Head of caudate nucleus (tissue), 42 donors: Measurements from ENCODE around the gene ODAPH.
"Not testable (repeated sequence)": the region's sequence is repeated elsewhere in the genome, so short reads cannot be mapped to it uniquely, and the experiment has no call there.

Experiments used
- DNase-seq, 42 donors: peaks; one replicate each; pipeline versions ENCODE4 v3.0.0 to v3.0.0-alpha.2; 2020 to 2021; ENCODE audit warnings: mixed read lengths in 7 of 42
- intact Hi-C: fragments of 100-400 bp; cut with DNase I; formaldehyde crosslinking; loops from one replicate; pipeline ENCODE4 v1.15.0; 2022

The ODAPH gene

GRCh38 chr4:75555294-75556164 is at the start of gene ODAPH:
ODAPH (plus strand) TSS chr4:75556066; CDS start chr4:75556083, 17 bp downstream.
- intact Hi-C loops: no loop called here

DNA sequence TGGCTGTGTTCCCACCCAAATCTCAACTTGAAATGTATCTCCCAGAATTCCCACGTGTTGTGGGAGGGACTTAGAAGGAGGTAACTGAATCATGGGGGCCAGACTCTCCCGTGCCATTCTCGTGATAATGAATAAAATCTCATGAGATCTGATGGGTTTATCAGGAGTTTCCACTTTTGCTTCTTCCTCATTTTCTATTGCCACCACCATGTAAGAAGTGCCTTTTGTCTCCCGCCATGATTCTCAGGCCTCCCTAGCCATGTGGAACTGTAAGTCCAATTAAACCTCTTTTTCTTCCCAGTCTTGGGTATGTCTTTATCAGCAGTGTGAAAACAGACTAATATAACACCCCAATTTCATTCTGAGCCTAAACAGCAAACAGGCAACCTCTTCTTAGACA is 46.3 kb upstream of the ODAPH start:
- DNase-seq, intact Hi-C loops: not testable (repeated sequence)

More at GRCh38 chr4:75555294-75556164, at the start of gene ODAPH:
- no peak for DNase-seq

- no peak for DNase-seq
- intact Hi-C loops: no loop called here
Observed at GRCh38 chr4:75511841-75512240, 44.0 kb upstream of the ODAPH start.

GRCh38 chr4:75512386-75513211 is 43.3 kb upstream of the ODAPH start:
- intact Hi-C loops: no loop called here
- DNase-seq: no peak

- peak in 8 of 42 donors; percentile 5 to 40 (median 10) for DNase-seq
- intact Hi-C loops: no loop called here
Observed at GRCh38 chr4:75513526-75514130, 42.2 kb upstream of the ODAPH start.

- intact Hi-C loops: no loop called here
- DNase-seq: peak; percentile 93 to 99 (median 97)
Observed at GRCh38 chr4:75514131-75514948, 41.5 kb upstream of the ODAPH start, which contains the start of the genes RCHY1 and THAP6. RCHY1 (minus strand) TSS chr4:75514403; CDS start chr4:75514286, 117 bp downstream. THAP6 (plus strand) TSS chr4:75514473; CDS start chr4:75515453, 980 bp downstream.

DNA sequence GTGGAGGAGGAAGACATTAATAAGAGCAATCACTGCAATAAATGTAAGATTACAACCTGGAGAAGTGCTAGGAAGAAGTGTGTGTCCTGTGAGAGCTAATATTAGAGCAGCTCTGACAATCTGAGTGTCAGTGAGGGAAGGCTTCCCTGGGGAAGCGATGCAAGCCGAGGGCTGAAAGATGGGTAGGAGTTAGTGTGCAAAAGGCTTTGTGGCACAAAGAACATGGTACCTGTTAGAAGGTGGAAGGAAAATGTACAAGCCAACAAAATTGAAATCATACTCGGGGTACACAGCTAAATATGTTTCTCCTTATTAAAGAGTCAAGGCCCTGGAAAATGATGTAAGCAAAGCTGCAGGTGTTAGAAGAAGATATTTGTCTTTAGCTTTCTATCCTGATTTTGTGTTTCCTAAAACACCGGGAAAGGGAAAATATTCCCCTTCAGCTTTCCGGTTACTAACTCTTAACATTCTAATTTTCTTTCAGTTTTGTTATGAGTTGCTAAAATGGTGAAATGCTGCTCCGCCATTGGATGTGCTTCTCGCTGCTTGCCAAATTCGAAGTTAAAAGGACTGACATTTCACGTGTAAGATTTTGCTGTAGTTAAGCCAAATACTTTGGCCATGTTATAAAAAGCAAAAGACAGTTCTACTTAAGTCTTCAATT is 40.8 kb upstream of the ODAPH start:
- intact Hi-C loops: no loop called here
- peak in 11 of 42 donors; percentile 6 to 49 (median 19) for DNase-seq

- intact Hi-C loops: no loop called here
- DNase-seq: no peak
Observed at GRCh38 chr4:75516144-75516543, 39.7 kb upstream of the ODAPH start.

DNA sequence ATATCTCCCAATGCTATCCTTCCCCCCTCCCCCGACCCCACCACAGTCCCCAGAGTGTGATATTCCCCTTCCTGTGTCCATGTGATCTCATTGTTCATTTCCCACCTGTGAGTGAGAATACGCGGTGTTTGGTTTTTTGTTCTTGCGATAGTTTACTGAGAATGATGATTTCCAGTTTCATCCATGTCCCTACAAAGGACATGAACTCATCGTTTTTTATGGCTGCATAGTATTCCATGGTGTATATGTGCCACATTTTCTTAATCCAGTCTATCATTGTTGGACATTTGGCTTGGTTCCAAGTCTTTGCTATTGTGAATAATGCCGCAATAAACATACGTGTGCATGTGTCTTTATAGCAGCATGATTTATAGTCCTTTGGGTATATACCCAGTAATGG is 36.4 kb upstream of the ODAPH start:
- DNase-seq, intact Hi-C loops: not testable (repeated sequence)

GRCh38 chr4:75525086-75525485 is 30.8 kb upstream of the ODAPH start:
- intact Hi-C loops: no loop called here
- DNase-seq: no peak

GRCh38 chr4:75525910-75526309 is 30.0 kb upstream of the ODAPH start:
- DNase-seq: no peak
- intact Hi-C loops: no loop called here

- intact Hi-C loops: no loop called here
- DNase-seq: no peak
Observed at GRCh38 chr4:75527482-75527881, 28.4 kb upstream of the ODAPH start.

GRCh38 chr4:75530556-75531322 is 25.1 kb upstream of the ODAPH start:
- intact Hi-C loops: no loop called here
- DNase-seq: no peak

DNA sequence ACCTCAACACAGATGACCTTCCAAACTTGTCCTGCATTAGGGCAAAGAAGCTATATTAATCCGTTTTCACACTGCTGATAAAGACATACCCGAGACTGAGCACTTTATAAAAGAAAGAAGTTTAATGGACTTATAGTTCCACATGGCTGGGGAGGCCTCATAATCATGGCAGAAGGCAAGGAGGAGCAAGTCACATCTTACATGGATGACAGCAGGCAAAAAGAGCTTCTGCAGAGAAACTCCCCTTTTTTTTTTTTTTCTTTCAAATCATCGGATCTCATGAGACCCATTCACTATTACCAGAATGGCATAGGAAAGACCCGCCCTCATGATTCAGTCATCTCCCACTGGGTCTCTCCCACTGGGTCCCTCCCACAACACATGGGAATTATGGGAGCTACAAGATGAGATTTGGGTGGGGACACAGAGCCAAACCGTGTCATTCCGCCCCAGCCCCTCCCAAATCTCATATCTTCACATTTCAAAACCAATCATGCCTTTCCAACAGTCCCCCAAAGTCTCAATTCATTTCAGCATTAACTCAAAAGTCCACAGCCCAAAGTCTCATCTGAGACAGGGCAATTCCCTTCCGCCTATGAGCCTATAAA is 24.2 kb upstream of the ODAPH start:
- intact Hi-C loops: not testable (repeated sequence)

DNA sequence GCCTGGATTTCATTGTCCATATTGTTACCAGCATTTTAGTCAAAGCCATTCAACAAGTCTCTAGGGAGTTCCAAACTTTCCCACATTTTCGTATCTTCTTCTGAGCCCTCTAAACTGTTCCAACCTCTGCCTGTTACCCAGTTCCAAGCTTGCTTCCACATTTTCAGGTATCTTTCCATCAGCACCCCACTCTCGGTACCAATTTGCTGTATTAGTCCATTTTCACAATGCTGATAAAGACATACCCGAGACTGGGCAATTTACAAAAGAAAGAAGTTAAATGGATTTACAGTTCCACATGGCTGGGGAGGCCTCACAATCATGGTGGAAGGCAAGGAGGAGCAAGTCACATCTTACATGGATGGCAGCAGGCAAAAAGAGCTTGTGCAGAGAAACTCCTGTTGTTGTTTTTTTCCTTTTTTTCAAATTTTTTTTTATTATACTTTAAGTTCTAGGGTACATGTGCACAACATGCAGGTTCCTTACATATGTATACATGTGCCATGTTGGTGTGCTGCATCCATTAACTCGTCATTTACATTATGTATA is 22.5 kb upstream of the ODAPH start:
- intact Hi-C loops, DNase-seq: not testable (repeated sequence)

More for the DNA sequence above, 24.2 kb upstream of the ODAPH start:
- DNase-seq: not testable (repeated sequence)

GRCh38 chr4:75533926-75534325 is 21.9 kb upstream of the ODAPH start:
- intact Hi-C loops: not testable (repeated sequence)

More at GRCh38 chr4:75533926-75534325, 21.9 kb upstream of the ODAPH start:
- DNase-seq: not testable (repeated sequence)
